HG03558 (cell line): ENCODE data around the gene CPN2.

Source experiments
- ATAC-seq: cut with Tn5 transposase; IDR thresholded peaks from one replicate; pipeline ENCODE4 v1.9.1; 2021; ENCODE audit warnings: moderate number of reproducible peaks; ENCODE audit not compliant: unreplicated experiment; ENCODE audit errors: extremely low read depth

Gene CPN2, protein sequence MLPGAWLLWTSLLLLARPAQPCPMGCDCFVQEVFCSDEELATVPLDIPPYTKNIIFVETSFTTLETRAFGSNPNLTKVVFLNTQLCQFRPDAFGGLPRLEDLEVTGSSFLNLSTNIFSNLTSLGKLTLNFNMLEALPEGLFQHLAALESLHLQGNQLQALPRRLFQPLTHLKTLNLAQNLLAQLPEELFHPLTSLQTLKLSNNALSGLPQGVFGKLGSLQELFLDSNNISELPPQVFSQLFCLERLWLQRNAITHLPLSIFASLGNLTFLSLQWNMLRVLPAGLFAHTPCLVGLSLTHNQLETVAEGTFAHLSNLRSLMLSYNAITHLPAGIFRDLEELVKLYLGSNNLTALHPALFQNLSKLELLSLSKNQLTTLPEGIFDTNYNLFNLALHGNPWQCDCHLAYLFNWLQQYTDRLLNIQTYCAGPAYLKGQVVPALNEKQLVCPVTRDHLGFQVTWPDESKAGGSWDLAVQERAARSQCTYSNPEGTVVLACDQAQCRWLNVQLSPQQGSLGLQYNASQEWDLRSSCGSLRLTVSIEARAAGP

DNA sequence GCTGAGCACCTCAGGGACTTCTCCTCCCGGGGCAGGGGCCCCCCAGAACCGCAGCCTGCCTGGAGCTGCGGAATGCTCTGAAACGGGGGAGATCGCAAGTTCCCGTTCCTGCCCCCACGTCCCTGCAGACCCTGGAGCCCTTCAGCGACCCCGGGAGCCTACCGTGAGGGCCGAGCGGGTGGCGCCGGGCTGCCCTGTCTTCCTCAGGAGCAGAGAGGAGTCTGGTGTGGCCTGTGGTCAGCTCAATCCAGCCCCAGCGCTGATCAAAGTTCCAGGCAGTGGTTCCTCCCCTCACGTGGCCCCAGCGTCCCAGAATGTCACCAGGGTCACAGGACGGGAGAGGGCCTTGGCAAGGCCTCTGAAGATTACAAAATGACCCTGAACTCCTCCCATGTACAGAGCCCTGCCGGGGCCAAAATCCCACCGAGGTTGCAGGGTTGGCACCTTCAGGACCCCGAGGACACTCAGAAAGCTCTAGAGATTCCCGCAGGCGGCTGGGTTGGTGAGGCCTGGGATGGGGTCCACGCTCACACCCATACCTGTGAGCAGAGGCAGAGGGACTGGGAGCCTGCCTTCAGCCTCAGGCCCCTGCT lies at the start of gene CPN2:
Gene CPN2 (minus strand): TSS at position 249 of the 593 bp plus-strand sequence. CDS start 8,626 bp downstream, outside the sequence.
- ATAC-seq: no peak

DNA sequence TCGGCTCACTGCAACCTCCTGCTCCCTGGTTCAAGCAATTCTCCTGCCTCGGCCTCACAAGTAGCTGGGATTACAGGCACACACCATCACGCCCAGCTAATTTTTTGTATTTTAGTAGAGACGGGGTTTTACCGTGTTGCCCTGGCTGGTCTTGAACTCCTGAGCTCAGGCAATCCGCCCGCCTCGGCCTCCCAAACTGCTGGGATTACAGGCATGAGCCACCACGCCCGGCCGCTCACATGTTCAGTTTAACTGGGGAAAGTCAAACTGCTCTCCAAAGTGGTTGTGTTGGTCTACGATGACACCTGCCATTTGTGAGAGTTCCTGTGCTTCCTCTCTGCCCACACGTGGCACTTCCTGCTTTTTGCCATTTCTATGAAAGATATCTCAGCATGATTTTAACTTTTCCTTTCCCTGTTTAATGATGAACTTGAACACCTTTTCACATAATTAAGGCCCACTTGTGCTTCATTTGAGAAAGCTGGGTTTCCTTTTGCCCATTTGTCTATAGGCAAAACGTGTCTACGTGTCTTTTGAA lies 48.8 kb upstream of the CPN2 start:
- ATAC-seq: no peak

DNA sequence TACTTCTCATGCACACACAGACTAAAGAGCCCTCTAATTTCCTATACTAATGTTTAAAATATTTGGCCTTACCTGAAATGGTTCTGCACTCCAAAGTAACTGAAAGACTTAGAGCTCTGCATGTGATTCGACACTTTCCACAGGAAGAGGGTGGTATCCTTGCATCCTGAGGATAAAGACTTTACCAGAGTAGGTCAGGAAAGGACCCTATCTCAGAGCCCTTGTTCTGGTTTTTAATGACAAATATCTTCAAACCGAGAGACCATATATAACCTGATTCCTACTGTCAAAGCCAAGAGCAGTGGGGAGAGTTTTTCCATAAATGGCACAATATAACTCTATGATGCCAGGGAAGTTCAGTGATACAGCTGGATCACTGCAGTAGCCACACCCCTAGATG lies 48.0 kb upstream of the CPN2 start, which contains the start of gene GP5:
Gene GP5 (minus strand): TSS at position 101 of the 400 bp plus-strand sequence. CDS start 984 bp downstream, outside the sequence.
- ATAC-seq: no peak

DNA sequence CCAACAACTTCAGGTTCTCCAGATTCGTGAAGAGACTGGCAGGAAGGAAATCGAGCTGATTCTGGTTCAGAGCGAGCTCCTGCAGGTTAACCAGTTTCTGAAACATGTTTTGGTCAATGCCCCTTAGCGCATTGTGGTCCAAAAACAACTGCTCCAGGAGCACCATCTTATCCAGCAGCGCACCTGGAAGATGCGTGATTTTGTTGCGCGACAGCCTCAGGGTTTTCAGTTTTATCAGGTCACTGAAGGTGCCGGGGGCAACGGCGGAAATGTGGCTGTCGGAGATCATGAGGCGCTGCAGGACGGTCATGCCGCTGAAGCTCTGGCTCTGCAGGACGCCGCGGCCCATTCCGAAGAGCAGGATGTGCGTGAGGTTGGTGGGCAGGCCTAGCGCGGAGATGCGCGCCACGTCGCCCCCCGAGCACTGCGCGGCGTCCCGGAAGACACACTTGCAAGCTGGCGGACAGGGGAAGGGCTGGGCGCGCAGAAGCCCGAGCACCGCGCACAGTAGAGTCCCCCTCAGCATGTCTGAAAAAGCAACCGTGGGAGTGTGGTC lies 46.7 kb upstream of the CPN2 start:
- ATAC-seq: no peak

DNA sequence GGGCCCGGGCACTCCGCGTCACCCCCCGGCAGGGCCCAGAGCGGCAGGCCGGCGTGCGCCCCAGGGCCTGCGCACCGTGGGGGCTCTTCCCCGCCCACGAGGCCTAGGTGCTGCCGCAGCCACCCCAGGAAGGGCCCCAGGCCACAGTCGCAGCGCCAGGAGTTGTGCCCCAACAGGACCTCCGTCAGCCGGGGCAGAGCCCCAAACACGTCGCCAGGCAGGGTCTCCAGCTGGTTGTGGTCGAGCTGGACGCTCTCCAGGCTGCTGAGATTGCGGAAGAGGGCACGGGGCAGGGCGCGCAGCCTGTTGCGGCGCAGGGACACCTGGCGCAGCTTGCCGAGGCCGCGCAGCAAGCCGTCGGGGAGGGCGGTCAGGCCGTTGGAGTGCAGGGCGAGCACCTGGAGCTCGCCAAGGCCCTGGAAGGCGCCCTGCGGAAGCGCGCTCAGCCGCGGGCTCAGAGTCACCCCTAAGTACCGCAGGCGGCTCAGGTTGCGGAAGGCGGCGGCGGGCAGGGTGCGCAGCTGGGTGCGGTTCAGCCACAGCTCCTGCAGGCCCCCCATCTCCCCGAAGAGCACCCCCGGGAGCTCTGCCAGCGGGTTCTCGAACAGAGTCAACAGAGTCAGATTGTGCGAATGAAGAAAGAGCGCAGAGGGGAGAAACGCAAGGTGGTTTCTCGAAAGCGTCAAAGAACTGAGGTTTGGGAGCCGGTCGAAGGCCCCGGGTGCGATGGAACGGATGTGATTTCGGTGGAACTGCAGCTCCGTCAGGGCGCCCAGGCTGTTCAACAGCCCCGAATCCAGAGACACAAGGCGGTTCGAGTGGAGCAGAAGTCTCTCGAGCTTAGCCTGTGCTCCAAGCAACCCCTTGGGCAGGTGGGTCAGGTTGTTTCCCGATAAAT lies 46.0 kb upstream of the CPN2 start:
- no peak for ATAC-seq

DNA sequence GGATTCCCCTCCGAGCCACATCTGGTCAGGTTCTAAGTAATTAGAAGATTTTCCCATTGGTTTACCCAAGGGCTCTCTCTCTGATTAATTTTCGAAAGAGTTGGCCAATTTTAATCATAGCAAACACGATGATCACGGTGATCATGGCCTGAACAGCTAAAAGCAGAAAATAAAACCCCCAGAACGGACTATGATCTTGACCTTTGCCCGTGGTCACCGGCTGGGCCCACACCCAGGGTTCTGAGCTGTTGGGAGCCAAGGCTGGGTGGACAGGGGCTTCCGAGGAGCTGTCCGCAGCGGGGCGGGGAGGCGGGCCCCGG lies 45.4 kb upstream of the CPN2 start:
- no peak for ATAC-seq

DNA sequence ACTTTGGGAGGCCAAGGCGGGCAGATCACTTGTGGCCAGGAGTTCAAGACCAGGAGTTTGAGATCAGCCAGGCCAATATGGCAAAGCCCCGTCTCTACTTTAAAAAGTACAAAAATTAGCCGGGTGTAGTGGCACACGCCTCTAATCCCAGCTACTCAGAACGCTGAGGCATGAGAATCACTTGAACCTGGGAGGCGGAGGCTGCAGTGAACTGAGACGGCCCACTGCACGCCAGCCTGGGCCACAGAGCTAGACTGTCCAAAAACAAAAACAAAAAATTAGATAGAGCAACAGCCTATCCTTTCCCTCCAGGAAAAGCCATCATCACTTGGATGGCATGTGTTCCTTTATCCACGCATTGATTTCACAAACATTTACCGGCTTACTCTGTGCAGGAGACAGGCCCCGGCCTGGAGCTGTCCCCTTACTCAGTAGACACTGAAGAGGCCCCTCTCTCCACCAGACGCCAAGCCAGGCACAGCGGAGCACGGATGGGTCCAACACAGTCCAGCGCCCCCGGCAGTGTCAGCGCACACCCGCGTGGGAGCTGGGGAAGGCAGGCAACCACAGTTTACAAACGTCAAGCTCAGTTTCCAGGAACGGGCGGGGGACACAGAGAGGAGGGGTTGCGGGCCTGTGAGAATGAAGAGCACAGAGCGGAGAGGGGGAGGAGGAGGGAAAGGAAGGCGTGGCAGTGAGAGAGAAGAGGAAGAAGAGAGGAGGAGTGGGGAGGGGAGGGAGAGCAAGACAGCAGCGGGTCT lies 44.8 kb upstream of the CPN2 start:
- ATAC-seq: no peak

DNA sequence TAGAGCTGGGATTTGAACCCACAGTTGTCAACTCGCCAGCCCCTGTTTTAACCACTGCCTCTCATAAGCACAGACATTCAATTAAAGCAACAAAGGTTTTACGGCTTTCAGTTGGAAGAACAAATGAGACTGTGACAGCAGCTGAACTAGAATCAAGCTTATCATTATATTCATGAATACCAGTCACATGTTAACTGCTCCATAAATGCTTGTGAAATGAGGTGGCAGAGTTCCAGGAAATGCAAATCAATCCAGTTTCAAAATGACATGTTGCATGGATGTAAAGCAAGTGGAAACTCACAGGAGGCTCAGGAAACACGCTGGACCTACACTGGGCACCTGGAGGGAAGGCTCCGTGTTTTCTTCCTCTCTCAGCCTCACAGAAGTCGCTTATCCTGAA lies 44.1 kb upstream of the CPN2 start:
- ATAC-seq: no peak

DNA sequence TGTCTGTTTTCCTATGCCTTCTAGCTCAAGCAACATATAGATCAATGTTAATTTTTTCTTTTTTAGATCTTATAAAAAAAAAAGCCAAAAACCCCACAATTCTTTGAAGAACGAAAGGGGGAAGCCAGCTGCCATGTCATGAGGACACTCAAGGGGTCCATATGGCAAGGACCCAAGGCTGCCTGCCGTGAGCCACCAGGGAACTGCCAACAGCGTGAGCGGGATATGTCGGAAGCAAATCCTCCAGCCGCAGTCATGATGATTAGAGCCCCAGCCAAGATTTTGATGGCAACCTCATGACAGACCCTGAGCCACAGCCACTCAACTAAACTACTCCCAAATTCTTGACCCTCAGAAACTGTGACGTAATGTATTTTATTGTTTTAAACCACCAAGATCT lies 41.4 kb upstream of the CPN2 start:
- no peak for ATAC-seq

DNA sequence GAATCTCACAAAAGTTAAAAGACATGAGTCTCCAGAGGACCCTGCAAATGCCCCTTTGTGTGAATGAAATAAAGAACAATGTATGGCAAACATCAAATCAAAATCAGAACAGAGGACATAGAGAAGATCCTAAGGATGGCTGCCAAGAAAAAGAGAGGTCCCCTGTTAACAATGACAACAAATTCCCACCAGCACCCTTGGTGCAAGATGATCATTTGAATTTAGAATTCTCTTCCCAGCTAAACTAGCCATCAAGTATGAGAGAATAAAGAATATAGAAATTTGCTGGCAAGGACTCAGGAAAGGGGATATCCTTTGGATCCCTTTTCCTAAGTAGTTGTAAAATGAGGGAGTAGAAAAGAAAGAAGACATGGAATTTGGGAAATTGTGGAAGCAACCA lies 39.7 kb upstream of the CPN2 start:
- no peak for ATAC-seq

DNA sequence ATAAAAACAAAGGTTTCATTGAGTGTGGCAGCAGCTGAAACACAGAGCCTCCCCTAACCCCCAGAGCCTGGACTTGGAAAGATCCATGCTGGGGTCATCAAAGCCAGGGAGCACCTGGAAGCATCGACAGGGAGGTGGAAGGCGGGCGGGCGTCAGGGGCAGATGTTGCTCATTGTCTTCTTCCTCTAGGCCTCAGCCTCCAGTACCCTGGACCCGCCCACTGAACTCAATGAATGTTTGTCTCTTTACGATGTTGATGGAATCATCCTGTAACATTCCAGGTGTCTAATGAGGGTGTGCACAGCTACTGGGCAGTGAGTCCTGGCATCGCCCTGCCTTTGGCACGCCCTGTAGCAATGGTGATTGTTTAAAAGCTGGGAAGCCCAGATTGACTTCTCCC lies 38.1 kb upstream of the CPN2 start:
- ATAC-seq: no peak

DNA sequence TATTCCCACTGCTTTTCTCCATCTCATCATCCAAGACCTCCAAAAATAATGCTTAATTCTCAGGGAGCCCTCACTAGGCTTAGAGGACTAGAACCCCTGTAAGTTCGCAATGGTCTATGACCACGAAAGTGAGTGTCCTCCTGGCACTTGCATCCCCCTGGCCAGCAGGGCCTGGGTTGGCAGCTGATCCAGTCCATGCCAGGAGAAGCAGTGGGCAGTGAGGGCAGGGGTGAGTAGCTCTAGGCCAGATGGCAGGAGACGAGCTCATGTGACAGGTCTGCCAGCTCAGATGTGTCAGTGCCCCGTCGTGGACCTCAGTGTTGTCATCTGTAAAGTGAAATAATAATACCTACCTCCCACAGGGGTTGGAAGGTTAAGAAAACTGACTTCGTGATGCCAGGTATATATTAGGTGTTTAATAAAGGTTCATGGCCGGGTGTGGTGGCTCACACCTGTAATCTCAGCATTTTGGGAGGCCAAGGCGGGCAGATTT lies 36.8 kb upstream of the CPN2 start:
- no peak for ATAC-seq

DNA sequence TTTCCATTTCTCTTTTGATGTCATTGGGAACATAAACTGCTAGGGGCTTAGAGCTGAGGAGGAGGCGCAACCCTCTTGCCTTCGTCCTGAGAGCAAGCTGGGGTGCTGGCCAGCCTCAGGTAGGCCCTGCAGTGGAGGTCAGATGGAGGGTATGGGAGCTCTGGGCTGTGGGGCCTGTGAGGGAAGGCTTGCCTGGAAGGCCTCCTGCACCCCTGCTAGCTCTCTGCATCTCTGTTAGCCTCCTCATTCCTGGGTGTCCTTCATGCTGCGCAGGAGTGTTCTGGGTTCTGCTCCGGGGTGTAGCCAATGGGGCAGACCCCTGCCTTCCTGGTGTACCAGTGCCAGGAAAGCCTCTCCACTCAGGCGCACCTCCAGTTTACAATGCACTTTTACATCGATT lies 36.1 kb upstream of the CPN2 start:
- no peak for ATAC-seq

DNA sequence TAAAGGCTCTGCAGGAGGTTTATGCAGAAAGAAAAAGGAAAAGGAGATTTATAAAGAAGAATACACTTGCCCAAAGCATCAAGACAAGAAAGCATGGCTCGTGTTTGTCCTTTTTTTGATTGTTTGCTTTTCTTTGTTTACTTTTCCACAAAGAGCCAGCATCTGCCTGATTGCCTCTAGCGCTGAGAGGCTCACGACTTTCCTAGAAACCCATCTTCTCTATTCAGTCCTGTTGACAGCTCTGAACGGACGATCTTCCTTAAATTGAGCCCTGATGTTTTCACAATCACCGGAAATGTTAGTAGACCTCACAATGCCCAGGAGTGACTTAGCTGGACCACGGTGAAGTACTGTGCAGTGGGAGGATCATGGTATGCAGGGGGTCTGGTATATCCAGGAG lies 35.5 kb upstream of the CPN2 start:
- ATAC-seq: no peak

DNA sequence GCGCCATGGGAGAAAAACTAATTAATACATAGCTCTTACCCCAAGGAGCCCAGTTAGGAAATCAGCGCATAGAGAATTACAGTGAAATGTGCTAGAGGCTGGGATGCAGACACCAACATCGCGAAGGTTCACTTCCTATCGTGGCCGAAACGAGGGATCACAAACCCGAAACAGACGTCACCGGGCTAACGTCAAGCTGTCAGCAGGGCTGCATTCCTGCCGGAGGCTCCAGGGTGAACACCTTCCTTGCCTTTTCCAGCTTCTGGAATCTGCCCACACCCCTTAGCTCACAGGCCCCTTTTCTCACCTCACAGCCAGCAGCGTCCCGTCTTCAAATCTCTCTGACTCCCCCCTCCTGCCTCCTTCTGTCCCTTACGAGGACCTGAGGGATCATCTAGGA lies 34.9 kb upstream of the CPN2 start:
- ATAC-seq: no peak

DNA sequence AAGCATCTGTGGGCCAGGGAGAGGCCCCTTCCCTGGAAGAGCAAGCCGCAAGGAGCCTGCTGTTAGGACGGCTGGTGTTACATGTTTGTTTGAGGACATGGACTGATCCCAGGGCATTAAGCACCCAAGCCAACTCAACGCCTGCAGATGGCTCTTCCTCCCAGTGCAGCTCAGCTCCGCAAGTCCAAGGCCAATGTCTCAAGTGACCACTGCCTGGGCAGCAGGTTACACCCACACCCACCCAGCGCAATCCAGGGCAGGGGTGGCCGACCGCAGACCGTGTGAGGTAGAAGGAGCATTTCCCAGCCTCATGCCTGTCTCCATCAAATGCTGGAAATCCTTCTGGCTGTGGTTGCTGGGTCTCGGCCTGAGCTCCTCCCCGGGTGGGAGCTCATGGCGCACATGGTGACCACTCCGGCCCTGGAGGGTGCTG lies 33.5 kb upstream of the CPN2 start:
- no peak for ATAC-seq

DNA sequence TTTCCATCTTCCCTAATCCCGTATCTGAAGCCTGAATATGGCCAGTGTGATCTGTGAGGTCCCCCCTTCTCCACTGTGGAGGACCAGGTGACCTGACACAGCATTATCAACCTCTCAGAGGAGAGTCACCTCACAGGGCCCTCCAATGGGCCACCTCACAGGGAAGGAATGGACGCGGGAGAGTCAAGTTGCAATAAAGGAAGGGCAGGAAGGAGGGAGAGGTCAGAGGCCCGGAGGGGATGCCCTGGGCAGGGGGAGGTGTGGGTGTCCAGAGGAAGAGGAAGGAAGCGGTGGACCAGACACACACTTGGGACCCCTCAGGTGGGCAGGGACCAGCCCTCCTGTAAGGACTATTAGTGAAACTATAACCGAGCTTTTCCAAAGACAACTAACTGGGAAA lies 33.0 kb upstream of the CPN2 start:
- ATAC-seq: no peak

DNA sequence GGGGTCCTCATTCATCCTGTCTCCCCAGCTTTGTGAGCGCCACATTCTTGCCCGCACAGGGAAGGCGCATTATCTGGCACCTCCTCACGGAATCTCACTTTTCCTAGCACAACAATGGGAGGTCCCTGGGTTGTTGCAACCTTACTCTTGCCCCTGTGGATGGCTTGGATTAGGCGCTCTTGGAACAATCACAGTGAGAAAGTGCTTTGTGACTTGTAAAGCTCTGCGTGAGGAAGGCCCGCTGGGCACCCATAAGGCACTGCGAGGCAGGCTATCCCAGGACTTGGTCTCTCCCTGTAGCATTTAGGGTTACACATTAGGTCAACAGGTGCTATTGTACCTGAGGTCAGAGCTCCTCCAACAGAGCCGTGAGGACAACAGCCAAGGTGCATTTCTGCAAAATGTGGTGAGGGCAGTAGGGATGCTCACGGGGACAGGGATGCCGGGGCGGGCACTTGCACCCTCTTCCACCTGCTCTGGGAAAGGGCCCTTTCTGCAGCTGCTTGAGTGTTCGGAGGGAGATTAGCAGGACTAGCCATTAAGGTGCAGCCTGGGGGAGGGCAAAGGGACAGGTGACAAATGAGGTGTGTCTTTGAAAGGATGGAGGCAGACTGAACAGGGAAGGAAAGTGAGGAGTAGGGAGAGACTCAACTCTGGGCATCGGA lies 32.3 kb upstream of the CPN2 start:
- ATAC-seq: no peak

DNA sequence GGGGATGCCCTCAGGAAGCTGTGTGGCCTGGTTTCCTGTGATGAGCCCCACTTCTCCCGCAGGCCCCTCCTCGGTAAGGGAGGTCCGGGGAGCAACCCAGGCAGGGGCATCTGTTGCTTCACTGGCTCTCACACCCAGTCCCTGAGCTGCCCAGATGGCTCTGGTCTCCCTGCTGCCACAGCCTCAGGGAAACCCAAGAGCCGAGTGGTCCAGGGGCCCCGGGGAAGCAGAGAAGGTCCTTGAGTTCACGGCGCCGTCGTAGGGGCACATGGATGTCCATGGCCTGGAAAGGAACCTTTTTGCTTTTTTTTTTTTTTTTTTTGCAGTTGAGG lies 31.7 kb upstream of the CPN2 start:
- ATAC-seq: no peak
